SK-N-SH (cell line): ENCODE results near the gene TCN2. TPM values are rescaled to one million over a fixed set of nuclear protein-coding genes. Genes with fewer than 3 reads are reported as not detected.

Experiments
- CTCF ChIA-PET: fragments of 300-600, 350-600 bp; formaldehyde crosslinking; extraction: SDS; loops from one replicate; lab custom pipeline; 2021; lab: Yijun Ruan, JAX
- POLR2A ChIA-PET: fragments of 350-600 bp; sonication (Branson Sonifier 250); formaldehyde crosslinking; extraction: SDS; loops from one replicate; lab custom pipeline; 2020; ENCODE audit warnings: antibody characterized with exemption, inconsistent platforms; lab: Yijun Ruan, JAX
- DNase-seq: peaks from one replicate; pipeline ENCODE4 v3.0.0; 2012
- H2AFZ ChIP-seq: fragments of 200-600 bp; sonication (generic); 2 replicates; pipeline ENCODE4 v1.8.1; 2016; ENCODE audit warnings: antibody characterized with exemption, mild to moderate bottlenecking, low read depth
- H3F3A ChIP-seq: fragments of 200-600 bp; sonication (generic); replicated peaks from 2 replicates; pipeline ENCODE3; 2016; ENCODE audit warnings: antibody characterized with exemption, mild to moderate bottlenecking; ENCODE audit not compliant: insufficient read depth
- H3K27ac ChIP-seq, 2 experiments: fragments of 200-500 bp in 1 of 2; fragments of 200-600 bp in 1 of 2; sonication (Bioruptor generic) in 1 of 2; sonication (generic), shearing (Covaris generic) in 1 of 2; 2 replicates each; pipeline versions ENCODE4 v1.5.1 to v1.6.1; 2014 to 2016; ENCODE audit warnings: low read depth in 2 of 2, inconsistent platforms in 1 of 2, low read length in 1 of 2, mild to moderate bottlenecking in 1 of 2, mixed read lengths in 1 of 2
- H3K27me3 ChIP-seq: fragments of 200-600 bp; sonication (generic), shearing (Covaris generic); 2 replicates; pipeline ENCODE4 v1.6.1; 2016; ENCODE audit warnings: mixed run types; ENCODE audit not compliant: insufficient read depth
- H3K36me3 ChIP-seq, 2 experiments: fragments of 200-500 bp in 1 of 2; fragments of 200-600 bp in 1 of 2; sonication (Bioruptor generic) in 1 of 2; sonication (generic) in 1 of 2; replicated peaks in 1 of 2; 2 replicates each; pipeline versions ENCODE3 to v1.5.1; 2014 to 2016; ENCODE audit warnings: low read length in 1 of 2, mild to moderate bottlenecking in 1 of 2; ENCODE audit not compliant: insufficient read depth in 2 of 2, control insufficient read depth in 1 of 2
- H3K4me1 ChIP-seq, 2 experiments: fragments of 200-500 bp in 1 of 2; fragments of 200-600 bp in 1 of 2; sonication (Bioruptor generic) in 1 of 2; sonication (generic), shearing (Covaris generic) in 1 of 2; 2 replicates each; pipeline versions ENCODE4 v1.5.1 to v1.6.1; 2014 to 2016; ENCODE audit warnings: low read depth in 1 of 2, low read length in 1 of 2, mixed run types in 1 of 2; ENCODE audit not compliant: insufficient read depth in 2 of 2, control insufficient read depth in 1 of 2
- H3K4me2 ChIP-seq: fragments of 200-600 bp; sonication (generic), shearing (Covaris generic); 2 replicates; pipeline ENCODE4 v1.6.1; 2017; ENCODE audit warnings: mixed run types
- H3K4me3 ChIP-seq, 2 experiments: fragments of 200-500 bp in 1 of 2; fragments of 200-600 bp in 1 of 2; sonication (Bioruptor generic) in 1 of 2; sonication (generic), shearing (Covaris generic) in 1 of 2; 2 replicates each; pipeline versions ENCODE4 v1.5.1 to v1.8.1; 2014 to 2016; ENCODE audit warnings: low read depth in 2 of 2, inconsistent platforms in 1 of 2, low read length in 1 of 2, mild to moderate bottlenecking in 1 of 2, mixed read lengths in 1 of 2, moderate library complexity in 1 of 2
- H3K79me2 ChIP-seq: fragments of 200-600 bp; sonication (generic); 2 replicates; pipeline ENCODE4 v1.8.1; 2017; ENCODE audit warnings: mild to moderate bottlenecking; ENCODE audit not compliant: insufficient read depth
- H3K9ac ChIP-seq: fragments of 200-600 bp; sonication (generic); 2 replicates; pipeline ENCODE4 v1.6.1; 2017; ENCODE audit warnings: mixed run types
- H3K9me2 ChIP-seq: fragments of 200-600 bp; sonication (generic); 2 replicates; pipeline ENCODE4 v1.6.1; 2017; ENCODE audit warnings: mixed run types
- H3K9me3 ChIP-seq: fragments of 200-600 bp; sonication (generic); 2 replicates; pipeline ENCODE4 v1.6.1; 2017; ENCODE audit warnings: mixed run types, mild to moderate bottlenecking, moderate library complexity
- H4K20me1 ChIP-seq: fragments of 200-600 bp; sonication (generic); 2 replicates; pipeline ENCODE4 v1.6.1; 2017; ENCODE audit warnings: mild to moderate bottlenecking, mixed run types; ENCODE audit not compliant: insufficient read depth
- CHD2 ChIP-seq: fragments of 150-350 bp; IDR thresholded peaks from 2 replicates; pipeline ENCODE4 v1.6.1; 2018; ENCODE audit warnings: low read length; ENCODE audit not compliant: partially characterized antibody
- ELF1 ChIP-seq: IDR thresholded peaks from 2 replicates; pipeline ENCODE4 v1.4.0; 2012
- EZH2phosphoT487 ChIP-seq: fragments of 200-600 bp; sonication (generic); IDR thresholded peaks from 2 replicates; pipeline ENCODE4 v1.6.1; 2017; ENCODE audit warnings: low read depth, mixed run types, mild to moderate bottlenecking, antibody characterized with exemption, moderate library complexity, borderline replicate concordance
- FOSL2 ChIP-seq: IDR thresholded peaks from 2 replicates; pipeline ENCODE4 v1.4.0; 2012; ENCODE audit warnings: low read depth, mild to moderate bottlenecking, moderate library complexity, borderline replicate concordance
- FOXJ3 ChIP-seq: sonication (generic); formaldehyde crosslinking; IDR thresholded peaks from 2 replicates; pipeline ENCODE4 v1.5.1; 2020; ENCODE audit warnings: mild to moderate bottlenecking, missing genetic modification reagents
- FOXM1 ChIP-seq: IDR thresholded peaks from 2 replicates; pipeline ENCODE4 v1.4.0; 2012; ENCODE audit warnings: low read depth, mild to moderate bottlenecking
- GABPA ChIP-seq: IDR thresholded peaks from 2 replicates; pipeline ENCODE4 v1.4.0; 2012; ENCODE audit warnings: low read depth, mild to moderate bottlenecking
- JUND ChIP-seq: IDR thresholded peaks from 2 replicates; pipeline ENCODE4 v1.4.0; 2012
- POLR2AphosphoS5 ChIP-seq: IDR thresholded peaks from 2 replicates; pipeline ENCODE4 v1.6.1; 2012; ENCODE audit warnings: low read depth, low read length
- RAD21 ChIP-seq: IDR thresholded peaks from 2 replicates; pipeline ENCODE4 v1.6.1; 2012; ENCODE audit warnings: mild to moderate bottlenecking, low read length
- SIN3A ChIP-seq: IDR thresholded peaks from 2 replicates; pipeline ENCODE4 v1.6.1; 2012; ENCODE audit warnings: low read depth, mild to moderate bottlenecking, low read length, moderate library complexity, borderline replicate concordance
- SMC3 ChIP-seq: IDR thresholded peaks from 2 replicates; pipeline ENCODE4 v1.6.1; 2012; ENCODE audit warnings: low read depth, low read length, improper control_type of control experiment
- TAF1 ChIP-seq: IDR thresholded peaks from 2 replicates; pipeline ENCODE4 v1.6.1; 2012; ENCODE audit warnings: low read depth, mild to moderate bottlenecking, low read length, moderate library complexity, borderline replicate concordance
- TEAD4 ChIP-seq: IDR thresholded peaks from 2 replicates; pipeline ENCODE4 v1.4.0; 2012; ENCODE audit warnings: mild to moderate bottlenecking, borderline replicate concordance; ENCODE audit not compliant: insufficient read depth
- WGBS: methylation state at CpG from one replicate; pipeline ENCODE4 v1.1.6; 2017; ENCODE audit warnings: low lambda C conversion rate; 5-methylcytosine and 5-hydroxymethylcytosine counted together
- polyA plus RNA-seq, 3 experiments: library from polyadenylated mRNA; depleted of rRNA; stranded (reverse); fragments of >200 nt; gene quantifications; 2 replicates each; pipeline ENCODE4 v1.2.3, GENCODE V29; 2012
- TF ChIP-seq, protein P1 (sequence below): IDR thresholded peaks from 2 replicates; pipeline ENCODE4; 2012
- TF ChIP-seq, protein P2 (sequence below): fragments of 150-350 bp; IDR thresholded peaks from 2 replicates; pipeline ENCODE4 v1.6.1; 2017; ENCODE audit warnings: antibody characterized with exemption, low read length, low read depth, borderline replicate concordance
- TF ChIP-seq, protein P3 (sequence below): fragments of 200-600 bp; sonication (generic); IDR thresholded peaks from 2 replicates; pipeline ENCODE4 v1.6.1; 2017; ENCODE audit warnings: antibody characterized with exemption, mild to moderate bottlenecking, moderate library complexity
- TF ChIP-seq, protein P4 (sequence below): IDR thresholded peaks from 2 replicates; pipeline ENCODE4 v1.4.0; 2012; ENCODE audit warnings: low read depth

The TCN2 gene
- polyA plus RNA-seq, 1 of the 3 experiments (the other 2 are of a cell fraction) = 4.1 TPM

DNA sequence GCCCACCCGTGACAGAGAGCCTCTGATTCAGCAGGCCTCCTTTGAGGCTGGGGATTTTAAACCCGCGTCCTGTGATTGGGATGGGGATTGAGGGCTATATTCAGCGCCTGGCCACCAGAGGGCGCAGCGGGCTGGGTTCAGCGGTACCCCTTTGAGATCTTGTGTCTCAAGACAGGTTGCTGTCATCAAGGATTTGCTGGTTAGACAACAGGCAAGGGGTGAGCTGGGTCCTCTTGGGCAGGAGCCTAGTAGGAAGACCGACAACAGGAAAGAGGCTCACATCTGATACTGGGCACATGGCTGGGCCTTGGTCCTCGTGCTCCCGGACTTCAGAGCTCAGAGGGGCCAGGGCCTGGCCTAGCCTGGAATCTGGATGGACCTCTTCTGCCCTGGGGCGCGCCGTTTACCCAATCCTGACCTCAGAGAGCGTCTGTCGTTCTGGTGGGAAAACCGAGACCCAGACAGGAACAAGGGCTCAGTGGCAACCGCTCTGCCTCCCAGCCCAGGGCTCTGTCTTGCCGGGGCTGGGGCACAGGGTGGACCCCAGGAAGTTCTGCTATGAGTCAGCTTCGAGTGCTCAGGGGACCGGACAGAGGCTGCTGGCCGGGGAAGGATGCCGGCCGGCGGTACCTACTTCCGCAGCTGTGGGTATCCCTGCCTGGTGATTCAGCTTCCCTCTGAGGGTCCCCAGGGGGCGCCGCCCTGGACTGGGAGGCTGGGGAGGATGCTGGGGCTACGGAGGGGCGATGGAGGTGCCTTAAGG is 27.7 kb downstream of the TCN2 start:
- Histone ChIP-seq H3K4me1 (peaks cover 18 to 27% of the 10 kb centered on the region in 2 experiments; a peak in 3 of 4 replicates), H3K9me2 (no peaks in the 10 kb centered on the region), H2AFZ (peak overlapping the region; percentile 97), H3K4me2 (peak overlapping the region; percentile 96), H3F3A (peaks cover 9% of the 10 kb centered on the region), H3K4me3 (peak overlapping the region; percentile 65 to 78), H3K36me3 (peaks cover 0 to 3% of the 10 kb centered on the region in 2 experiments), H3K79me2 (peaks cover 39% of the 10 kb centered on the region), H4K20me1 (no peaks in the 10 kb centered on the region), H3K27me3 (no peaks in the 10 kb centered on the region), H3K9ac (peak overlapping the region; percentile 61), H3K9me3 (no peaks in the 10 kb centered on the region), H3K27ac (peak overlapping the region; percentile 92 to 93)
- 0% methylated on average over 11 of the region's 29 CpGs for WGBS
- peak; percentile 90 for DNase-seq
- TF ChIP-seq GABPA (0 out of 2 replicates have a peak, but pooled peaks have one; percentile 6), ELF1 (0 out of 2 replicates have a peak, but pooled peaks have one; percentile 26), FOXJ3 (CRISPR knock-in tag) (peak; percentile 66; the same call in 1 of the 2 replicates), SMC3 (peak; percentile 98), FOSL2 (peak; percentile 44; the same call in 1 of the 2 replicates), TEAD4 (no peak), POLR2AphosphoS5 (0 out of 2 replicates have a peak, but pooled peaks have one; percentile 5), EZH2phosphoT487 (no peak), TAF1 (no peak), FOXM1 (no peak), RAD21 (peak; percentile 91), JUND (peak; percentile 51; the same call in 1 of the 2 replicates), SIN3A (peak; percentile 73; the same call in 1 of the 2 replicates), CHD2 (peak; percentile 9)
- TF ChIP-seq, protein P1, sequence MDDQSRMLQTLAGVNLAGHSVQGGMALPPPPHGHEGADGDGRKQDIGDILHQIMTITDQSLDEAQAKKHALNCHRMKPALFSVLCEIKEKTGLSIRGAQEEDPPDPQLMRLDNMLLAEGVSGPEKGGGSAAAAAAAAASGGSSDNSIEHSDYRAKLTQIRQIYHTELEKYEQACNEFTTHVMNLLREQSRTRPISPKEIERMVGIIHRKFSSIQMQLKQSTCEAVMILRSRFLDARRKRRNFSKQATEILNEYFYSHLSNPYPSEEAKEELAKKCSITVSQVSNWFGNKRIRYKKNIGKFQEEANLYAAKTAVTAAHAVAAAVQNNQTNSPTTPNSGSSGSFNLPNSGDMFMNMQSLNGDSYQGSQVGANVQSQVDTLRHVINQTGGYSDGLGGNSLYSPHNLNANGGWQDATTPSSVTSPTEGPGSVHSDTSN = peak; percentile 57
- TF ChIP-seq, protein P2, sequence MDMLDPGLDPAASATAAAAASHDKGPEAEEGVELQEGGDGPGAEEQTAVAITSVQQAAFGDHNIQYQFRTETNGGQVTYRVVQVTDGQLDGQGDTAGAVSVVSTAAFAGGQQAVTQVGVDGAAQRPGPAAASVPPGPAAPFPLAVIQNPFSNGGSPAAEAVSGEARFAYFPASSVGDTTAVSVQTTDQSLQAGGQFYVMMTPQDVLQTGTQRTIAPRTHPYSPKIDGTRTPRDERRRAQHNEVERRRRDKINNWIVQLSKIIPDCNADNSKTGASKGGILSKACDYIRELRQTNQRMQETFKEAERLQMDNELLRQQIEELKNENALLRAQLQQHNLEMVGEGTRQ = no peak
- TF ChIP-seq, protein P3, sequence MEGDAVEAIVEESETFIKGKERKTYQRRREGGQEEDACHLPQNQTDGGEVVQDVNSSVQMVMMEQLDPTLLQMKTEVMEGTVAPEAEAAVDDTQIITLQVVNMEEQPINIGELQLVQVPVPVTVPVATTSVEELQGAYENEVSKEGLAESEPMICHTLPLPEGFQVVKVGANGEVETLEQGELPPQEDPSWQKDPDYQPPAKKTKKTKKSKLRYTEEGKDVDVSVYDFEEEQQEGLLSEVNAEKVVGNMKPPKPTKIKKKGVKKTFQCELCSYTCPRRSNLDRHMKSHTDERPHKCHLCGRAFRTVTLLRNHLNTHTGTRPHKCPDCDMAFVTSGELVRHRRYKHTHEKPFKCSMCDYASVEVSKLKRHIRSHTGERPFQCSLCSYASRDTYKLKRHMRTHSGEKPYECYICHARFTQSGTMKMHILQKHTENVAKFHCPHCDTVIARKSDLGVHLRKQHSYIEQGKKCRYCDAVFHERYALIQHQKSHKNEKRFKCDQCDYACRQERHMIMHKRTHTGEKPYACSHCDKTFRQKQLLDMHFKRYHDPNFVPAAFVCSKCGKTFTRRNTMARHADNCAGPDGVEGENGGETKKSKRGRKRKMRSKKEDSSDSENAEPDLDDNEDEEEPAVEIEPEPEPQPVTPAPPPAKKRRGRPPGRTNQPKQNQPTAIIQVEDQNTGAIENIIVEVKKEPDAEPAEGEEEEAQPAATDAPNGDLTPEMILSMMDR = peak; percentile 93
- TF ChIP-seq, protein P4, sequence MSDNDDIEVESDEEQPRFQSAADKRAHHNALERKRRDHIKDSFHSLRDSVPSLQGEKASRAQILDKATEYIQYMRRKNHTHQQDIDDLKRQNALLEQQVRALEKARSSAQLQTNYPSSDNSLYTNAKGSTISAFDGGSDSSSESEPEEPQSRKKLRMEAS = peak; percentile 65
- ChIA-PET POLR2A (interaction anchor here (0.9 to 2.6 kb wide), 7 partner anchors 28 to 287 kb away, joined by 3 to 15 read pairs (median 6); partner anchors contain the start of genes OSBP2, PES1 and TCN2), CTCF (interaction anchor here (0.5 to 6.3 kb wide), 66 partner anchors 9 to 578 kb away, joined by 3 to 162 read pairs (median 4); partner anchors contain the start of genes DUSP18, LIMK2, OSBP2 and TCN2)
